Hepatocyte (in vitro differentiated cells): ENCODE results near the gene CCDC191. TPM values are rescaled to one million over a fixed set of nuclear protein-coding genes. Genes with fewer than 3 reads are reported as not detected.

Source experiments
- DNase-seq: peaks from one replicate; pipeline ENCODE4 v3.0.0-alpha.2; 2016; ENCODE audit warnings: low spot score
- H2AFZ ChIP-seq: fragments of 200-600 bp; sonication (generic); 2 replicates; pipeline ENCODE4 v1.6.0; 2016; ENCODE audit warnings: antibody characterized with exemption, mild to moderate bottlenecking
- H3K27ac ChIP-seq: fragments of 200-600 bp; sonication (generic); 2 replicates; pipeline ENCODE4 v1.5.1; 2016; ENCODE audit warnings: mild to moderate bottlenecking
- H3K27me3 ChIP-seq: fragments of 200-600 bp; sonication (generic); 2 replicates; pipeline ENCODE4 v1.6.1; 2016
- H3K36me3 ChIP-seq: fragments of 200-600 bp; sonication (generic); replicated peaks from 2 replicates; pipeline ENCODE4 v1.5.1; 2016; ENCODE audit warnings: low read depth; ENCODE audit not compliant: insufficient read depth
- H3K4me1 ChIP-seq: fragments of 200-600 bp; sonication (generic); 2 replicates; pipeline ENCODE4 v1.5.1; 2016; ENCODE audit warnings: mild to moderate bottlenecking, moderate library complexity; ENCODE audit not compliant: insufficient read depth
- H3K4me2 ChIP-seq: fragments of 200-600 bp; sonication (generic); 2 replicates; pipeline ENCODE4 v1.6.0; 2016
- H3K4me3 ChIP-seq: fragments of 200-600 bp; sonication (generic); 2 replicates; pipeline ENCODE4 v1.5.1; 2016; ENCODE audit warnings: mild to moderate bottlenecking
- H3K79me2 ChIP-seq: fragments of 200-600 bp; sonication (generic); 2 replicates; pipeline ENCODE4 v1.6.0; 2017; ENCODE audit warnings: mild to moderate bottlenecking
- H3K9me2 ChIP-seq: fragments of 200-600 bp; sonication (generic); replicated peaks from 2 replicates; pipeline ENCODE4 v1.6.0; 2017; ENCODE audit warnings: mild to moderate bottlenecking; ENCODE audit not compliant: insufficient read depth
- H3K9me3 ChIP-seq: fragments of 200-600 bp; sonication (generic); 2 replicates; pipeline ENCODE4 v1.5.1; 2016; ENCODE audit warnings: low read depth, mild to moderate bottlenecking
- H4K20me1 ChIP-seq: fragments of 200-600 bp; sonication (generic); 2 replicates; pipeline ENCODE4 v1.6.0; 2016; ENCODE audit warnings: mild to moderate bottlenecking; ENCODE audit not compliant: insufficient read depth, poor library complexity, severe bottlenecking
- EZH2 ChIP-seq: fragments of 200-600 bp; sonication (generic); IDR thresholded peaks from 2 replicates; pipeline ENCODE4 v1.6.1; 2016; ENCODE audit warnings: antibody characterized with exemption, mild to moderate bottlenecking, borderline replicate concordance
- EZH2phosphoT487 ChIP-seq: fragments of 200-600 bp; sonication (generic); IDR thresholded peaks from one replicate; pipeline ENCODE4 v1.6.1; 2018; ENCODE audit warnings: antibody characterized with exemption, mild to moderate bottlenecking, low read depth, moderate library complexity; ENCODE audit not compliant: unreplicated experiment, severe bottlenecking
- WGBS: methylation state at CpG from one replicate; pipeline ENCODE4 v1.1.6; 2016; ENCODE audit warnings: low lambda C conversion rate; ENCODE audit errors: missing lambda C conversion rate; 5-methylcytosine and 5-hydroxymethylcytosine counted together
- polyA plus RNA-seq: library from polyadenylated mRNA; unstranded; fragments of >200 nt; fragmentation: Nextera tagmentation; extraction: Ambion mirVana; gene quantifications from 2 replicates; pipeline ENCODE4 v1.2.1, GENCODE V29; 2016
- total RNA-seq: library from RNA; depleted of rRNA; stranded (reverse); fragments of >200 nt; gene quantifications from 2 replicates; pipeline ENCODE4 v1.2.3, GENCODE V29; 2014
- TF ChIP-seq, protein P1 (sequence below): fragments of 200-600 bp; sonication (generic); IDR thresholded peaks from 2 replicates; pipeline ENCODE4 v1.5.1; 2016; ENCODE audit warnings: antibody characterized with exemption, mild to moderate bottlenecking; ENCODE audit not compliant: poor library complexity

Gene CCDC191
- total and polyA plus RNA-seq, 2 experiments from 2014 or later, result 1.1 to 3.5 TPM

DNA sequence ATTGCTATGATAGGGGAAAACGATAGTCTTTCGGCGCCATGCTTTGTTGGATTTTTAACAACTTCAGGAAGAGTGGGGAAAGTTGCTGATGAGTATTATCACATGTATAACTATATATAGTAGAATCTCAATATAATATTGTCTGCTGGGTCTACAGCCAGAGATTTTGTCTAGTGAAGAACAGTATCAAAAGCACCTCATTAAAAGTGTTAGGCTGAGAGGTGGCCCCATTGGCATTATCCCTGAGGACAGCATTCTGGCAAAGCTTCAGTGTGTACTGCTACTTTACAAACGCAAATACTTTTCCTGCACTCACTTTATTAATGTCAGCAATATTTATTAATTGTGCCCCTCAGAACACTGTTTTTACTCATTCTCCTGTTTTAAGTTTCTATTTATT, 12.0 kb upstream of the CCDC191 start:
- Histone ChIP-seq H3K27ac (no peak overlapping the region), H4K20me1 (no peaks in the 10 kb centered on the region), H3K36me3 (no peaks in the 10 kb centered on the region), H3K79me2 (peaks cover 10% of the 10 kb centered on the region), H2AFZ (no peak overlapping the region), H3K27me3 (no peaks in the 10 kb centered on the region), H3K4me1 (no peaks in the 10 kb centered on the region), H3K4me2 (no peak overlapping the region), H3K4me3 (no peak overlapping the region), H3K9me2 (no peaks in the 10 kb centered on the region), H3K9me3 (no peaks in the 10 kb centered on the region)
- TF ChIP-seq EZH2, result no peak
- TF ChIP-seq, protein P1, sequence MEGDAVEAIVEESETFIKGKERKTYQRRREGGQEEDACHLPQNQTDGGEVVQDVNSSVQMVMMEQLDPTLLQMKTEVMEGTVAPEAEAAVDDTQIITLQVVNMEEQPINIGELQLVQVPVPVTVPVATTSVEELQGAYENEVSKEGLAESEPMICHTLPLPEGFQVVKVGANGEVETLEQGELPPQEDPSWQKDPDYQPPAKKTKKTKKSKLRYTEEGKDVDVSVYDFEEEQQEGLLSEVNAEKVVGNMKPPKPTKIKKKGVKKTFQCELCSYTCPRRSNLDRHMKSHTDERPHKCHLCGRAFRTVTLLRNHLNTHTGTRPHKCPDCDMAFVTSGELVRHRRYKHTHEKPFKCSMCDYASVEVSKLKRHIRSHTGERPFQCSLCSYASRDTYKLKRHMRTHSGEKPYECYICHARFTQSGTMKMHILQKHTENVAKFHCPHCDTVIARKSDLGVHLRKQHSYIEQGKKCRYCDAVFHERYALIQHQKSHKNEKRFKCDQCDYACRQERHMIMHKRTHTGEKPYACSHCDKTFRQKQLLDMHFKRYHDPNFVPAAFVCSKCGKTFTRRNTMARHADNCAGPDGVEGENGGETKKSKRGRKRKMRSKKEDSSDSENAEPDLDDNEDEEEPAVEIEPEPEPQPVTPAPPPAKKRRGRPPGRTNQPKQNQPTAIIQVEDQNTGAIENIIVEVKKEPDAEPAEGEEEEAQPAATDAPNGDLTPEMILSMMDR, result no peak
- DNase-seq, result no peak
- WGBS, result 93% methylated on average over 4 of the region's 4 CpGs

DNA sequence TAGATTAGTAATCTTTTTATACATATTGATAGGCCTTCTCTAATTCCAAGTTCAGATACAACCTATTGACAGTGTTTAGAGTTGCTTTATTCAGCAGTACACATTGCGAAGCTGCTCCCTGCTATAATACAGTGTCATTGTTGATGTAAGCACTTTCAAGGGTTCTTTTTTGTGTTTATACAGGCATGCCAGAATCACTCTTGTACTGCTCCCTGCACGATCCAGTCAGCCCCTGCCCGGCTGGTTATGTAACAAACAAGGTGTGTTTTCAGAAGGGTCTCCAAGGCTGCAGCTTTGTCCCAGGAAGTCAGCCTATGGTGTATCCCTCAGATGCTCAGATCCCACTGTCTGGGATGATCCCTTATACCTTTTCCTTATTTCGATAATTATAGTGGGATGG, 11.5 kb upstream of the CCDC191 start:
- Histone ChIP-seq H3K36me3 (no peaks in the 10 kb centered on the region), H3K27me3 (no peaks in the 10 kb centered on the region), H3K9me2 (no peaks in the 10 kb centered on the region), H3K4me1 (no peaks in the 10 kb centered on the region), H4K20me1 (no peaks in the 10 kb centered on the region), H3K27ac (no peak overlapping the region), H2AFZ (no peak overlapping the region), H3K4me3 (no peak overlapping the region), H3K4me2 (no peak overlapping the region), H3K9me3 (no peaks in the 10 kb centered on the region), H3K79me2 (peaks cover 15% of the 10 kb centered on the region)
- DNase-seq, result no peak
- WGBS, result 96% methylated on average over 4 of the region's 4 CpGs
- TF ChIP-seq, protein P1, result no peak
- no peak for TF ChIP-seq EZH2phosphoT487
- TF ChIP-seq EZH2, result no peak

DNA sequence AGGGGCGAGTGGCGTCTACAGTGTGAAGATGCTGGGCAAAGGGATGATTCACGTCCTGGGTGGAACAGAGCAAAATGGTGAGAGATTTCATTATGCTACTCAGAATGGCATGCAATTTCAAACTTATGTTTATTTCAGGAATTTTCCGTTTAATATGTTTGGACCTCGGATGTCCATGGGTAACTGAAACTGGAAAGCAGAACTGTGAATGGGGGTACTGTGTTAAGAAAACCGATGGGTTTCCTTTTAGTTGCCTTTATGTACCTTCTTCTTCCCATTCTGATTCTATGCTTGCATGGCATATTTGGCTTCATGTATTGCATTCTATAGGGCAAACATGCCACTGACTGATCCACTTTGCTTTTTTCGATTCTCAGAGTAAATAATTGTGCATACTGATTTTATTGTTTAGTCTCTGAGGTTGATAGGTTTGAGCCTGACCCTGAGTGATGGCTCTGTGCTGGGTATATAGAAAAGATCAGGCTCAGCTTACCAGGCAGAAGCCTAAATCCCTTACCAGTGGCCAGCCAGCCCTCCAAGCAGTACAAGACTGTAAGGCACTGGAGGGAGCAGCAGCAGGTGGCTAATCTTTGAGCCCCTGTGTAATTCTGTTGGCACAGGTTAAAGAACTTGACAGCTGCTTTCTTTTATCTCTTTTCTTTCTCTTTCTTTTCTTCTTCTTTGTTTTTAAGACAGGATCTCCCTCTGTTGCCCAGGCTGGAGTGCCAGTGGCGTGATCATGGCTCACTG, 4.8 kb upstream of the CCDC191 start:
- Histone ChIP-seq H3K27me3 (no peaks in the 10 kb centered on the region), H4K20me1 (no peaks in the 10 kb centered on the region), H3K4me3 (no peak overlapping the region), H3K27ac (no peak overlapping the region), H3K9me3 (no peaks in the 10 kb centered on the region), H3K9me2 (no peaks in the 10 kb centered on the region), H3K4me1 (no peaks in the 10 kb centered on the region), H2AFZ (no peak overlapping the region), H3K36me3 (no peaks in the 10 kb centered on the region), H3K4me2 (no peak overlapping the region), H3K79me2 (peaks cover 67% of the 10 kb centered on the region)
- DNase-seq, result no peak
- 98% methylated on average over 8 of the region's 8 CpGs for WGBS
- TF ChIP-seq EZH2 (no peak), EZH2phosphoT487 (no peak)
- TF ChIP-seq, protein P1, result no peak
